HG03460 (cell line): ENCODE results near the gene SRCIN1.
"Not testable (repeated sequence)": the region's sequence is repeated elsewhere in the genome, so short reads cannot be mapped to it uniquely, and the experiment has no call there.

Experiments
- ATAC-seq: cut with Tn5 transposase; IDR thresholded peaks from one replicate; pipeline ENCODE4 v1.9.1; 2021; ENCODE audit not compliant: unreplicated experiment

The SRCIN1 gene

DNA sequence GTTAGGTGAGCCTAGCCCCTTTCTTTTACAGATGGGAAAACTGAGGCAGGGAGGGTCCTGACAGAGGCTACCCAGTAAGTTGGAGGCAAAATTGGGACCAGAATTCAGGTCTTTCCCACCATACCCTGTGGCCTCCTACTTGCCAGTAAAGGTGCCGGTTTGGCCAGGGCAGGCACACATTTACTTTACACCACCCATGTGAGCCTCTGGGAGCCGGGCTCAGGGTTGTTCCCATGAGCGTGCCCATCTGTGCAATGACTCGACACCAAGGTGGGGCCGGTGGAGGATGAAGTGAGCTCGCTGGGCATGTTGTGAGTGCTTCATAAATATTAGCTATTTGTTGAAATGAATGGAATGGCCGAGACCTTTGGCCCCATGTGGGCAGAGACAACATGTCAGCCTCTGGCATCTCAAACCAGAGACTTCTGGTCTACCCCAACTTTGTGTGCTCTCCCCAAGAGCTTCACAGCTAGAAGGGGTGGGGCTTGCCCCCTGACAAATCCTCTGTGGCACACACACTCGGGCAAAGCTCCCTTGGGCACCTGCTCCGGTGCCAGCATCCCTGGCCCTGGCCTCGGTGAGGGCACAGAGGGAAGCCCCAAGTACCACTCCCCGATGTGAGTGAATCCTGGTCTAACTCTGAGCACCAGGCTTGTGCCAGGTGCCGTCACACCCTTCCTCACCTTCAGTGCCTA is 60.1 kb downstream of the SRCIN1 start:
- ATAC-seq, result no peak

DNA sequence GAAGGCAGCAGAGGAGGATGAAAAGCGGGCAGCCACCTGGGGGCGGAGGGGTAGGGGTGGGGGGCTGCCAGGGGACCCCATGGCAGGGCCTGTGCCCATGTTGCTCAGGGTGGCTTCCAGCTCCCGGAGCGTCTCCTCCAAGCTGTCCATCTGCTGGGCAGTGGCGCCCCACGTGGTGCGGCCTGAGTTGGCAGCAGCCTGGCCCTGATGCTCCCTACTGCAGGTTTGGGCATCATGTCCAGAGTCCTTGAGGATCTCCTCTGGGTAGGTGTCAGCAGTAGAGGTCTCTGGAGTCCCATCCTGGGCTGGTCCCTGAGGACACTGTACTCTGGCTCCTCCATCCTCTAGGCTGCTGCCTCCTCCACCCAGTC is 60.9 kb downstream of the SRCIN1 start:
- ATAC-seq, result no peak

DNA sequence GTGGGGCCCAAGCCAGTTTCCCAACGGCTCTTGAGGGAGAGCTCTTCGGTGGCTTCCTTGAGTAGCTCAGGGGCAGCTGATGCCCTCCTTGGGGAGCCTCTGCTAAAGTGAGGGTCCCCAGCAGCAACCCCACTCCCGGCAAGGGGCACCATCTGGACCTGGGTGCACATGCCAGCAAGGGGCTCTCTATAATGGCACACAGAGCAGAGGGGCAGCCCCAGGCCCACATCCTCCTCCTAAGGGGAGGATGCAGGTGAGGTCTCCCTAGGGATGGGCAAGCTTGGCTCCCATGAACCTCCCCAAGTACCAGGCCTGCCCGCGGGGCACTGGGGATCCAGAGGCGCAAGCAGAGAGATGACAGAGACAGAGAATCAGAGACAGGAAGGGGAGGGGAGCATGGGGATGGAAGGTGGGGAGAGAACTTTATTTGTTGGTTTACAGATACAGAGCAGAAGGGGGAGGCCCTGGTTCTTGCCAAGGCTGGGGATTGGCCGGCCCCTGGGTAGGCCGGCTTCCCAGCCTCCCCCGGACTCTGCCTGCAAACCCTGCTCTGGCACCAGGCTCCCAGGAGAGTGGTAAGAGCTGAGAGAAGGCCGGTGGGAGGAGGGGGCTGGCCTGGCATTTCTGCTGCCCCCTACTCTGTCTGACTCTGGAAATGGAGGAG is 61.4 kb downstream of the SRCIN1 start:
- ATAC-seq, result no peak

GRCh38 chr17:38543403-38544174 is 62.2 kb downstream of the SRCIN1 start:
- ATAC-seq, result no peak

DNA sequence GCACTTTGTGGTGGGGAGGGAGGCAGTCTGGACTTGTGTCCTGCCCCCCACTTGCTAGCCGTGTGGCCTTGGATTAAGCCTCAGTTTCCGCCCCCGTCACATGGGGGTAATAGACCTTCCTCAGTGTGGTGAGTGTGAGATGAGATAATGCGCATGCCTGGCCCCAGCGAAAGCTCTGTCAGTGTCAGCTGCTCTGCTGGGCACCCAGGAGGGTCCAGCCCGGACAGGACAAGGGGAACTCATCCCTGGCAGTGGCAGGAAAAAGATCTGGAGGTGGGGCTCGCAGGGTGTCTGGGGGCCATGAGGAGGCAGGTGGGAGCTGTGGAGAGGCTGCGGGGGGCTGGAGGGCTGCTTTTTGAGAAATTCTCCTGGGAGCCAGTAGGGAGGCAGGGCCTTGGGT is 63.5 kb downstream of the SRCIN1 start:
- no peak for ATAC-seq

DNA sequence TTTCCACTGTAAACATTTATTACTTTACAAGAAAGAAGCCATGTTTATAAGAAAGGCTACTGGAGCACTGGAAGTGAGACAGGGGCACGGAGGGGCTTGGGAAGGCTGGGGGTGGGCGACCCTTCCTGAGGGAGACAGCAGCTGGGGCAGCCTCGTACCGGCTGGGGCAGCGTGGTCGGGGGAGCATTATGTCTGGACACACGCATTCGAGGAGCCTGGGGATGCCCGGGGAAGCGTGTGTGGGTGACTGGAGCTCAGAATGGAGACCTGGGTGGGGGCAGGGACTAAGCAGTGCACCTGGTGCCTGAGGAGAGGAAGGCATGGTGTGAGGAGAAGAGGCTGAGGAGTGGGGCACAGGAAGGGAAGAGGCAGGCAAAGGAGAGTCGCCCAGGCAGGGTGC is 64.5 kb downstream of the SRCIN1 start:
- ATAC-seq, result no peak

GRCh38 chr17:38540514-38541045 is 65.2 kb downstream of the SRCIN1 start:
- no peak for ATAC-seq

DNA sequence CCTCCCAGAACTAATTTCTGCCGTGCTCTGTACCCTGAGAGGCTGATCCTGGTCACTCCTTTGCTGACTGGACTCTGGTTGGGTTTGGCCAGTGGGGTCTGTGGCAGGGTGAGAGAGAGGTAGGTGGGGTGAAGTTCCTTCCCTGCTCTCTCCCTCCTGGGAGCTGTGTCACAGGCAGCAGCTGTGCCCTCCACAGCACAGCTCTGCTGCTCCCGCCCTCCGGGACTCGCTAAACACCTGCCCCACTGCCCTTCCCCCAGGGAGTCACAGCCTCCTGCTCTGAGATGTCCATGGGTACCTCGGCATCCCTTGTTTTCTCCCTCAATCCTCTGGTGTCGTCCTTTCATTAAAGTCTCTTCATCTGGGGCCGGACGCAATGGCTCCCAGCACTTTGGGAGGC is 66.4 kb downstream of the SRCIN1 start:
- ATAC-seq, result no peak

GRCh38 chr17:38538906-38539305 is 66.8 kb downstream of the SRCIN1 start:
- ATAC-seq, result no peak

DNA sequence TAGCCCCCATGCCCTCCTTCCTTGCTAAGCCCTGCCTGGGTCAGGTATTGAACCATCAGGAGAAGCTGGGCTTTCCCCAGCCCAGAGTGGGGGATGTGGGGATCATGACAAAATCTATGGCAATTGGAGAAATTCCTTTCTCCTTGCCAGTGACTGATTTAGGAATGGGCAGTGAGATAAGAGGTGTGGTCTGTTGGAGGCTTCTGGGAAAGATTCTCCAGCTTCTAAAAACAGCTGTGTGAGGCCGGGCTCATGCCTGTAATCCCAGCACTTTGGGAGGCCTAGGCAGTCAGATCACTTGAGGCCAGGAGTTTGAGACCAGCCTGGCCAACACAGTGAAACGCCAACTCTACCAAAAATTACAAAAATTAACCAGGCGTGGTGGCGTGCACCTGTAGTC is 69.1 kb downstream of the SRCIN1 start:
- ATAC-seq, result no peak

DNA sequence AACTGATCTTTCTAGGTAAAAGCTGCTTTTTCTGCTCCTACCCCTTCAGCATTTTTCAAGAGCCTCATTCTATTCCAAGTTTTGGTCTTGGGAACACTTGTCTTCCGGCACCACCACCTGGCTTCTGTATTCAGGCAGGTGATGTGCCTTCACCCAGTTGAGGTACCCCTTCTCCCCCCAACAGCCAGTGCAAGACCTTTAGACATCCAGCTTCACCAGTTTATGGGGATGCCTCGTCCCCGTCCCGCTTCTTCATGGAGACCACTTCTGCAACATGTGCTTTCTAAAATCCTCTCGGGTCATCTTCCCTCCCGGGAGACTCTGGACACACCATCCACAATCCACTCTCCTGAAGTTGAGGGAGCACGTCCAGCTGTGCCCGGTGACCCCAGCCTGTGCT is 69.9 kb downstream of the SRCIN1 start:
- ATAC-seq, result no peak

- ATAC-seq, result no peak
These were observed 71.3 kb downstream of the SRCIN1 start for GRCh38 chr17:38534498-38534885.

DNA sequence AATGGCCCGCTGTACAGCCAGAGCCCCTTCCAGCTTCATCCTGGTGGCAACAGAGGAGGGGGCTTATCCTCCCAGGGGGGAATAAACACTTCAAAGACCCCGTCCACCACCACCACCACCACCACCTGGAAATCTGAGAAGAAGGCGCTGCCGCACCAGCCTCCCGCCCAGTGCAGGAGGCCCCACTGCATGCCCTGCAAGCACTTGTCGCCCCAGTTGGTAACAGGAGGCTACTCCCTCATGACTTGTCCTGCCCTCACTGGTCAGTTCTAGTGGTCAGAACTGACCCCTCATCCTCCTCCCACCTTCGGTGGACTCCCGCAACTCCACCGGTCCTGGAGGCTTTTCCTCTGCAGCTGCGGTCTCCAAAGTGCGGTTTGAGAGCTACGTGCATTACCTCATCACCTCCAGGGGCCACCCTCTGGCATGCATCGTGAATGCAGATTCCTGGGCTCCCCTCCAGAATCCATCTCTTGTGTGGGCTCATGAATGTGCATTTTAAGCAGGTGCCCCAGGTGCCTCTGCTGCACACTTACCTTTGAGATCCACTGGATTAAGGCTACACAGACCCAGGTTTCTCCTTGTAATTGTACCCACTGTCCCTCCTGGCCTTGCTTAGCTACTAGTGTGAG is 71.8 kb downstream of the SRCIN1 start:
- ATAC-seq, result no peak

- ATAC-seq, result no peak
These were observed 72.5 kb downstream of the SRCIN1 start for GRCh38 chr17:38533241-38533640.

DNA sequence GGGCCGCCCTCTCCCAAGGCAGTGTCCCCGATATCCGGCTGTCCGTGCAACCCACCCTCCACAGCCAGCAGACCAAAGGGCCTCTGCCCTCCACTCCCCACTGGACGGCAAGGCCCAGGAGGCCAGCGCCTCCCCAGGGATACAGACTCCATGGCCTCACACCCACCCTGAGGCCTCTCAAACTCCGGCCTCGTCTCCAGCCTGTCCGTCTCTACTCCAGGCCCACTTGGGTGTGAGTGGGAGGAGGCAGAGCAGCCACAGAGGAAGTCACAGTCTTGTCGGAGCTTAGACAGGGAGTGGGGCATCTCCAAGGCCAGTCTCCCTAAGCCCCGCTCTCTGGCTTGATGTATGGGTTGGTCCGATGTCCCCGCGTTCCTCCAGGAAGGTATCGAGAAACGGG is 73.3 kb downstream of the SRCIN1 start:
- ATAC-seq, result no peak

GRCh38 chr17:38531761-38532160 is 74.0 kb downstream of the SRCIN1 start:
- not testable (repeated sequence) for ATAC-seq

DNA sequence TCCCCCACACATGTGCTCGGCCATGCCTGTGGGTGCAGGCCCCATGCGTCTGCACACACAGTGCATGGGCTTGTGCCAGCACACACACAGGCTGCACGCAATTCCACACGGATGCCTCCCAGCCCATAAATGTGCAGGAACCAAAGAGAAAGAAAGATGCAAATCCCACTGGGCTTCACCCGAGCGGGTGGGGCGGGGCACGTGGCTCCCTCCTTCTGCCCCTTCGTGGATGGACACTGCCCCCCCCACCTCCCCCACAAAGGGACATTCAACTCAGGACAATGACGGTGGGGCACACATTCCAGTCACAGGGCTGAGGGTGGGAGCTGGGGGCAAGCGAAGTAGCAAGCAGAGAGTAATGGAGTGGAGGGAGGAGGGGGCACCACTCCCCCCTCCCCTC is 74.9 kb downstream of the SRCIN1 start:
- ATAC-seq, result not testable (repeated sequence)

DNA sequence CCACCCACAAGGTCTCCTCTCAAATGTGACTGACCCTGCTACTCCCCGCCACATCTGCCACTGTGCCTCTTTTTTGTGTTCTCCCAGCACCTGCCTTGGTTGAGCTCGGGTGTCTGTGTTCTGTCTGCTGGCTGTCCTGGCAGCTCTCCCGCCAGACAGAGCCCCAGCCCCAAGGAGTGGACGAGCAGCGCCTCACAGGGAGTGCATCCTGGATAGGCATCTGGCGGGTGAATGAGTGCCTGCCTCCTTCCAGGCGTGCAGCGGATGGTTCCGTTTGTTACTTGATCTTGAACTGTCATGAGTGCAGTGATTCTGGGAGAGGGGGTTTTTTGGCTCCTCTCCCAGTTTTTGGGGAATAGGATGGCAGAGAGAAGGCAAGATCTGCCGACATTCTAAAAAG is 77.6 kb downstream of the SRCIN1 start:
- not testable (repeated sequence) for ATAC-seq

DNA sequence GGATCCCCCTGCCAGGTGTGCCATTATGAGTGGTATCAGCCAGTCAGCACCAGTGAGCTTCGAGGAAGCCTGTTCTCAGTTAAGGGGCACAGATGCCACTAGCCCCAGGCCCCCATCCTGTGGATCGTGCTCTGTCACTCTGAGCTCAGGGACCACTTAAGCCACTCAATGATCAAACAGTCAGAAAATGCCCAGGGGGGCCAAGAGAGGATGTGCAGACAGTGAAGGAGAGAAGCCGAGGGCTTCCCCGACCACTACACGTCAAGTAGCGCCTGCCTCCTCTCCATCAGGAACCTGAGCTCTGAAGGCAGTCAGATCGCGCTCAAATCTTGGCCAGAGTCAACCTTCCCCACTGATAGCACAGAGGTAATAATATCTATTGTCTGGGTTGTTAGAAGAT is 79.2 kb downstream of the SRCIN1 start:
- not testable (repeated sequence) for ATAC-seq

- ATAC-seq, result no peak
These were observed 93.2 kb downstream of the SRCIN1 start for GRCh38 chr17:38512473-38513058.
